ENCODE data around the gene CEP83. TPM values are rescaled to one million over a fixed set of nuclear protein-coding genes. Genes with fewer than 3 reads are reported as not detected.
"Not testable (repeated sequence)": the region's sequence is repeated elsewhere in the genome, so short reads cannot be mapped to it uniquely, and the experiment has no call there.

The CEP83 gene
- total RNA-seq, 1 donor from 2014 or later: 19.7 TPM

GRCh38 chr12:94433744-94434143, 25.9 kb downstream of the CEP83 start:
- DNase-seq: no peak

- DNase-seq: no peak
These were observed 29.4 kb downstream of the CEP83 start for GRCh38 chr12:94430304-94430703.

DNA sequence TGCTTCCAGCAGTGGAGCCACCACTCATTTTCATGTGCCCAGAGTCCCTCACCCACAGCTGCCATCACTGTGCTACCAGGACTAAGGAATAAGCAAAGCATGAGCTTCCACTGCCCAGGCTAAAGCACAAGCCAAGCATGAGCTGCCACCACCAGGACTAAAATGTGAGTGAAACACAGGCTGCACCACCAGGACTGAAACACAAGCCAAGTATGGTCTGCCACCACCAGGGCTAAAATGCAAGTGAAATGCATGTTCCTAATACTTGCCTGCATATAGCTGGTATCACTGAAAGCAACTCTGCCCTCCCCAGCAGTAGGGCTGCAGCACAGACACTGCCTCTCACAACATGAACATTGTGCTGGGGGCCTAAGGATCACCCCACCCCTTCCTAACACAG, 30.0 kb downstream of the CEP83 start:
- no peak for DNase-seq

- DNase-seq: no peak
These were observed 30.5 kb downstream of the CEP83 start for GRCh38 chr12:94429191-94429590.

GRCh38 chr12:94427501-94428381, 31.9 kb downstream of the CEP83 start:
- DNase-seq: no peak

DNA sequence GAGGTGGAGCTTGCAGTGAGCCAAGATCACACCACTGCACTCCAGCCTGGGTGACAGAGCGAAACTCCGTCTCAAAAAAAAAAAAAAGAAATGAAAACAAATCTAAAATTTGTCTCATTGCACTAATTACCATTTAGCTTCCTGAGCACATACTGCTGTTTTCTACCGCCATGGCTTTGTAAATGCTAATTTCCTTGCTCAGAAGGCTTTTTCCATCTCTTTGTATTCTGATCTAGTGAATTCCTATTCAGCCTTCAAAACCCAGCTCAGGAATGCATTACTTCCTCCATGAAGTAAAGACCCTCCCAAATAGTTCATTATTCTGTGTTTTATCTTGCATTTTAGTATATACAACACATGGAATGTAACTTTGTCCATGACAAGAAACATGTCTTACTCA, 33.6 kb downstream of the CEP83 start:
- no peak for DNase-seq

DNA sequence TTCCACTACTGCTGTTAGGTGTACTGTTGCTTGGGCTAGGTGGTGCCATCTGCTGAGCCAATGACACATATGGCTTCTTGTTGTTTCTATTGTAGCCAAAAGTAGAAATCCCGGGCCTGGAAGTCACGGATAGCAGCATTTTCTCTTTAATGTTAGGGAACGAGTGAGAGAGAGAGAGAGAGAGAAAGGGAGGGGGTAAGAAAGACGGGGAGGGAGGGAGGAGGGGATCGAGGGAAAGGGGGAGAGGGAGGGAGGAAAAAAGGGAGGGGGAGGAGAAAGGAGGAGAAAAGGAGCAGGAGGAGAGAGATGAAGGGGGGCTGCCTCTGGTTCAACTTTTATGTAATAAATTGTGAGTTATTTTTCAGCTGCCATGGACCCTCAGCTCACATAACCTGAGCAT, 34.8 kb downstream of the CEP83 start:
- not testable (repeated sequence) for DNase-seq

GRCh38 chr12:94421868-94422740, 37.6 kb downstream of the CEP83 start:
- DNase-seq: no peak

- DNase-seq: no peak
These were observed 41.1 kb downstream of the CEP83 start for GRCh38 chr12:94418517-94418916.

DNA sequence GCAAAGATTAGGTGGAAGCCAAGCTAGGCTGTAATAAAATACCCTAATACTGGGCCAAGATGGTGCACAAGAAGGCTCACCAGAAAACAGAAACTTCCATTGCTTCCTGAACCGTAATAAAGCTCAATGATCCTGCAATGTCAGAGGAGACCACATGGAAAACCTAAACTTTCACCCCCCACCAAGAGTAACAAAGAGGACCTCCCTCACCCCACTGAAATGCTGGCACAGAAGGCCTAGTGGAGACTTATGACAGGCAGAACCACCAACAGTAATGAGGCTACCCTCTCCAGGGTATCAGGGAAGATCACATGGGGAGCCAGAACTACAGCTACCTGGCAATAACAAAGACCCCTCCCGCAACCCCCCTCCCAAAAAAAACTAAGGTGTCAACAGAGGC, 43.1 kb downstream of the CEP83 start:
- no peak for DNase-seq

DNA sequence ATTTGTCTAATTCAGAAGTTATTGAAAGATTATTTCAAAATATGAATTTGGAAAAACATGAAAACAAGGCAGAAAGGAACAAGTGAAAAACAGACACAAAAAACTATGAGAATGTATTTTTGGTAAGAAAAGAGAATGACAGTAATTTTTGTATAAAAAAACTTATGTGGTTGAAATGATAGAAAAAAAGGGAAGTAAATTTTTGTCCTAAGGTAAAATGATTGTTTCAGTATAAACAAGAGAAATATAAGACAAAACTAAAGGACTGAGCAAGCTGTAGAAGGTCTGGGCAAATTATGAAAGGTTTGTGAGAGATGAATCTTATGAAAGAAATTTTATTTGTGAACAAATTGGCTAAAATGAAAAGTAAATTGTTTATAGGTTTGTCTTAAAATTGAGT, 44.6 kb downstream of the CEP83 start:
- DNase-seq: no peak

DNA sequence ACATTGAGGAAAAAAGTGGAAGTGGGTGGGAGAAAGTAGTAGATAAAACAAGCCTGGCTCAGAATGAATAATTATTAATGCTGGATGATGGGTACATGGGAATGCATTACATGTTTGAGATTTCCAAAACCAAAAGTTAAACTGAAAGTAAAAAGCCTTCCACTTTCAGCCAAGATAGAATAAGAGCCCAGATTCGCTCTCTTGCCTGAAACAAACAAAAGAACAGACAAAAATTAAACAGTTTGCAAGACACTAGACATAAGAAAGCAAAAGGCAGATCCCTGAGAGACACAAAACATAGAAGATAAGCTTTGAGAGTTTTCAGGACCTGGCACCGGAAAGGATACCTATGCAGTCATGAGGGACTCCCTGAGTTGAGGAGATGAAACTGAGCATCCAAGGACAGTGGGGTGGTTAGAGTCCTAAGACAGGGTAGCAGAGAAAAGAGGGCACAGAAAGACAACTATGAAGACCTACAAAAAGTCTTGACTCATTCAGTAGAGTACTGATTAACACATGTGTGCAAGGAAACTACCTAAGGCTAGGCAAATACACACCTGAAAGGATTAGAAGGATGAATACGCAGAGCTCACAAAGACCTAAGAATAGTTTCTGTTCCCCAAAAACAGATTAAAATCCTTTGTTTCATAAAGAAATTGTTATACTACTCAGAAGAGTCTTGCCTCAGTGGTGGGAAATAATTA, 54.1 kb downstream of the CEP83 start:
- no peak for DNase-seq

DNA sequence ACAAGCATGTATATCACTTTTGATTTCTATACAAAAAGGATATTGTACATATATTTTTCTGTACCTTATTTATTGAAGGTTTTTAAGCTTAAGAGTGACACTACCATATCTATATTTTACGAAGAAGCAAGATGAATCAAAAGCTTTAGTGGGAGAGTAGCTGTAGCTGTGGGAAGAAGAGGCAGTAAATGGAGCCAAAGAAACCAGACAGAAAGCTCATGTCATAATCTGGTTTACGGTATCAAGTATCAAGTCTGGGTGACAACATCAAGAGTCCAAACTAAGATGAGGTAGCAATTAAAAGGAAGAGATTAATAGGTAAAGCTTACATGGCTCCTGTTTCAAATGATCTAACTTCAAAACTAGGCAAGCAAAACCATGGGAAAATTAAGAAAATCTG, 54.8 kb downstream of the CEP83 start:
- no peak for DNase-seq

DNA sequence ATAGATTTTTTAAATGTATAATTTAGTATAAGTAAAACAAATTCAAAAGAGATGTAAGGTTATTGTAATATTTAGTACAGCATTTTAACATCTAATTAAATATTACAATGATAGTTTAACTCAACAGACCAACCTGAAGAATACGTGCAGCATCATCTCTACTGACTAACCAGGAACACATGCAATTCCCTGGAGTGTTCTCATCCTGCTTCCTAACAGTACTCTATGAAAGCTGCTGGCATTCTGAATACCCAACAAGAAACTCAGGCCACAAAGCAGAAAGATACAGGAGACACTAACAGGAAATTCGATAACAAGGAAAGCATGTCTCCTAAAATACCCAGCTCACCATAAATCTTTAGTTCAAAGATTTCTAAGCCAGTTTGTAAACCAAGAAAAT, 58.3 kb downstream of the CEP83 start:
- DNase-seq: no peak

DNA sequence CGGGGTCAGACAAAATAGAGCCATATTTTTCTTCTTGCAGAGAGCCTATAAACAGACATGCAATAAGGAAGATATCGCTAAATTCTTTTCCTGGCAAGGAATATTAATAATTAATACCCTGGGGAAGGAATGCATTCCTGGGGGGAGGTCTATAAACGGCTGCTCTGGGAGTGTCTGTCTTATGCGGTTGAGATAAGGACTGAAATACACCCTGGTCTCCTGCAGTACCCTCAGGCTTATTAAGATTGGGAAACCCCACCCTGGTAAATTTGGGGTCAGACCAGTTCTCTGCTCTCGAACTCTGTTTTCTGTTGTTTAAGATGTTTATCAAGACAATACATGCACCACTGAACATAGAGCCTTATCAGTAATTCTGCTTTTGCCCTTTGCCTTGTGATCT, 61.0 kb downstream of the CEP83 start:
- not testable (repeated sequence) for DNase-seq

- DNase-seq: no peak
These were observed 62.3 kb downstream of the CEP83 start for GRCh38 chr12:94397401-94397800.

GRCh38 chr12:94396014-94396413, 63.7 kb downstream of the CEP83 start:
- not testable (repeated sequence) for DNase-seq

GRCh38 chr12:94390130-94390485, 69.6 kb downstream of the CEP83 start:
- DNase-seq: no peak

GRCh38 chr12:94389482-94390129, 70.1 kb downstream of the CEP83 start:
- DNase-seq: not testable (repeated sequence)

- no peak for DNase-seq
These were observed 73.2 kb downstream of the CEP83 start for GRCh38 chr12:94386422-94386821.

DNA sequence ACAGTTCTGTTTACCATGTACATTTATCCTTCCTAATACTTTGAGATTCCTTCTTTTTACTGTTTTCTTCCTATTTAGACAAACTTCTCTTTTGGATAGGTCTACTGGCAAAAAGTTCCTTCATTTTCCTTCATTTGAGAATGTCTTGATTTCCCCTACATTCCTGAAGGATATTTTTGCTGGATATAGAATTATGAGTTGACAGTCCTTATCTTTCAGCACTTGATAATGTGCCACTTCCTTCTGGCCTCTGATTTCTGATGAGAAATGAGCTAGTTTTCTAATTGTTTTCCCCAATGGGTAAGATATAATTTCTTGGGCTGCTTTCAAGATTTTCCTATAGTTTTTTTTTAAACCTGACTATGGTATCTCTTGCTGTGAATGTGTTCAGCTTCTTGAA, 75.6 kb downstream of the CEP83 start:
- DNase-seq: no peak

DNA sequence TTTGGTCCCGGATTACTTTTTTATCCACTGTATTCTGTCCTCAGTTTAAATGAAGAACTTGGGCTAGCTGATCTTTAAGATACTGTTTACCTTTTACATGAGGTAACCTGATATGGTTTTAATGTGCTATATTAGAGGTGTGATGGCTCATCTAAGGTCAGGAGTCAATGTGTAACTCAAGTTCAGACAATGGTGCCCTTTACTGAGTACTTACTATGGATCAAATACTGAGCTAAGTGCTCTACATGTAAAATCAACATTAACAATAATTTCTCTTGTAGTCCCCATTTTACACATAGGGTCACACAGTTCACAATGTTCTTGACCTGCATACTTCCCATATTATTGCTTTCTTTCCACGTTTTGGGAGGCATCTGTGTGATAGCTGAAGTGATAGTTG, 79.2 kb downstream of the CEP83 start:
- no peak for DNase-seq

All from occipital lobe (tissue), 2 donors.